Germinal center (tissue), 1 donor: ENCODE measurements around the gene SPSB4.

Experiments
- DNase-seq: peaks from one replicate; pipeline ENCODE4 v3.0.0; 2012; ENCODE audit warnings: mixed read lengths, low spot score

The SPSB4 gene

GRCh38 chr3:141152801-141153678 is 101.9 kb downstream of the SPSB4 start:
- no peak for DNase-seq

DNA sequence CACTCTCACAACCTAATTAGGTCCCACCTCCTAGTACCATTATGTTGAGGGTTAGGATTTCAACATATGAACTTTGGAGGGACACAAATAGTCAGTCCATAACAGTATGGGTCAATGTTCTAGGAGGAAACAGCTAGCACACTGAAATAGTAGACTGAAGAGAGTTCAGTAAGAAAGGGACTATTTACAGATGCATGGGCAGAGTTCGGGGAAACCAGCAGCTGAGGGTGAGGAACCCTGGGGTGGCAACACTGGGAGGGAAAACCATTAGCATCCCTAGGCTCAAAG is 102.5 kb downstream of the SPSB4 start:
- DNase-seq, result no peak

GRCh38 chr3:141164852-141165251 is 113.7 kb downstream of the SPSB4 start:
- no peak for DNase-seq

DNA sequence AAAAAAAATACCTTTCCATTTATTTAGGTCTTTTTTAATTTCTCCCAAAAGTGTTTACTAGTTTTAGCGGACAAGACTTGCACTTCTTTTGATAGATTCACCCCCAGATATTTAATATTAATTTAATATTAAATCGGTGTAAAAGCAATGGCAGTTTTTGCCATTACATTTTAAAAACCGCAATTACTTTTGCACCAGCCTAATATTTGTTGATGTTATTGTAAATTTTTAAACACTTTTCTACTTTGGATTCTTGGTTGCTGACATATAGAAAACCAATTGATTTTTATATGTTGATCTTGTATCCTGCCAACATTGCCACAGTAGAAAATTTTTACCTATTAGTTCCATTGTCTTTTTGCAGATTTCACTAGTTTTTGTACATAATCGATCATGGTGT is 116.5 kb downstream of the SPSB4 start:
- DNase-seq, result no peak

- no peak for DNase-seq
Measured at GRCh38 chr3:141170678-141171295, 119.6 kb downstream of the SPSB4 start.

DNA sequence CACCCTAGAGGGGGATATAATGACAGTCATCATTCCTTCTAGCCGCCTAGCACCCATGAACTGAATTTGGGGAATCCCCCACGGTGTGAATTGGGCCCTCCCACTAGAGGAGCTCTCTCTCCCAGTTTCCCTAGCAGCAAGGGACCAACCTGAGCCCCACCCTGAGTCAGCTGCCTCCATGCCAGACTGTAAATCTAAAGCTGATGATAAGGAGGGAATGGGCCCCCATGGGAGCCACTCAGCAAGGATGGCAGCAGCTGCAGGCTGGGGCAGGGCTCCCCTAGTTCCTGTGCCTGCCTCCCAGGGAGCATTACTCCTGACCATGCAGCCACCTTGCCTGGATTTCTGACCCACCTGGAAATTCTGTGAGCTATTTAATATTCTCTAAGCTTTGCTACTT is 123.5 kb downstream of the SPSB4 start:
- no peak for DNase-seq

DNA sequence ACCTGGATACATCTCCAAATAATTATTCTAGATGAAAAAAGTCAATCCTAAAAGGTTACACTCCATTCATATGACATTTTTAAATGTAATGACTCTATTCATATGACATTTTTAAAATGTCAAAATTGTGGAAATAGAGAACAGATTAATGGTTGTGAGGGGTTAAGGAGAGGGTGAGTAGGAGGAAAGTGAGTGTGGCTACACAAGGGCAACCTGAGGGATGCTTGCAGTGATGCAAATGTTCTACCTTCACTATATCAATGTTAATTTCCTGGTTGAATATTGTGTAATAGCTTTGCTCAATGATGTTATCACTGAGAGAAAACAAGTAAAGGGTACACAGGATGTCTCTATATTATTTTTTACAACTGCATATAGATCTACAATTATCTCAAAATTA is 125.6 kb downstream of the SPSB4 start:
- DNase-seq, result no peak

DNA sequence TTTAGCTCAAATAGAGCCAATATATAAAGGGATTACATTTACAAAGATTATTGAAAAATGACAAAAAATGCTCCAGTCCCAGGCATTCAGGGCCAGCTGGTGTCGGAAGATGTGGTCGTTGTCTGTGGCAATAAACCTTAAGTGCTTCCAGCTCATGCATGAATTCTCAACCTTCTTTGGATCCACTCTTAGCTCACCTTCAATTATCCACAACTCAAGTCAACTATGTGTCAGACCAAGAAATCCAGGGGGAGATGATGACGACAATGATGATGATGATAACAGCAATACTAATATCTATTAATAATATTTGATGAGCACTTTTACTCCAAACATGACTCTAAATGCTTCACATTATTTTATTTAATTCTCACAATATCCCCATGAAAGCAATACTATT is 126.9 kb downstream of the SPSB4 start:
- DNase-seq, result no peak

DNA sequence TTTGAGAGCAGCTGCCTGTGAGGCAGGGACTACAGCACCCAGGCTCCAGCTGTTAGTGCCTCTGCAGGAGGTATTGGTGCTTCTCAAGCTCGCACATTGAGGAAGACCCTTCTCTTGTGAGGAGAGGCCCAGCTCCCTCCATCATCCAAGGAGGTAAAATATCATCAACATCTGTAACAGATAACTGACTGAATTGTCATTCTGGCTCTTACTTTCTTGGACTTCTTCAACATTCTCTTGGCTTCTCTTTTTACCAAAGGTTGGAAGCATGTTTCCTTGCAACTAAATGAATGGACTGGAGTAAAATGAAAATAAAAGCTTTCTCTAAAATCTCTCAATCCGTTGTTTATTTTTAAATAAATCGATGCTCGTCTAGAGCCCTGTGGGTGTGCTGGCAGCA is 127.4 kb downstream of the SPSB4 start:
- DNase-seq, result no peak

DNA sequence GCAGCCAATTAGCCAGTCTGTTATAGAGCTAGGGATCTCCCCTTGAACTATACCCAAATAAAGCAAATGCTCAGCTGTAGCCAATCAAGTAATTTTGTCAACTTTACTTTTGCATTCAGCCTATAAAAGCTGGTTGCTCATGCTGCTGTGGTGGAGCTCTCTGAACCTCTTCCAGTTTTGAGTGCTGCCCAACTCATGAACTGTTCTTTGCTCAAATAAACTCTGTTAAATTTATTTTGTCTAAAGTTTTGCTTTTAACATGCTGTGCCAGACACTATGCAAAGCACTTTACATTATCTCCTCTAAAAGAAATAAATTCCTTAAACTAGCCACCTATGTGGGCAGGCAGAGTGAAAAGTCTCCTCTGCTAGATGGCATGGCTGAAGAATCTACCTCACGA is 128.8 kb downstream of the SPSB4 start:
- no peak for DNase-seq

- no peak for DNase-seq
Measured at GRCh38 chr3:141181196-141181595, 130.0 kb downstream of the SPSB4 start.

- DNase-seq, result no peak
Measured at GRCh38 chr3:141181819-141182218, 130.7 kb downstream of the SPSB4 start.

DNA sequence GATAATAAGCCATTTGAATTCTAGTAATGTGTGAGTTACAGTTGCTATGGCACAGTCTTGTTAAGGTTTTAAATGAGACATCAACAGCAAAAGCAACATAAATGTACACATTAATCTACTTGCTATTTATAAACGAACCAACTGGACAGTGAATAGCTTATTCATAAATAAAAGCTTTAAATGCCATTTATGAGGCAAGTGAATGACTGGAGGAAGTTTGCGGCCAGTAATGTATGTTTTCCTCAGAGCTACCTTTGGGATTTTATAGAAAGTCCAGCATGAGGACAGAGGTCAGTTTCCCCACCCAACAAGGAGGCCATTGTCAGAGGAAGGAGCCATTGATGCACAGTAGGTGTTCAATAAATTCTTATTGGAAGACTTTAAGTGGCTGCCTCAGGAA is 132.5 kb downstream of the SPSB4 start:
- DNase-seq, result no peak

- DNase-seq, result no peak
Measured at GRCh38 chr3:141184430-141184829, 133.3 kb downstream of the SPSB4 start.

- DNase-seq, result no peak
Measured at GRCh38 chr3:141191097-141191749, 140.1 kb downstream of the SPSB4 start.

GRCh38 chr3:141192345-141192744 is 141.2 kb downstream of the SPSB4 start:
- DNase-seq, result peak; percentile 76

DNA sequence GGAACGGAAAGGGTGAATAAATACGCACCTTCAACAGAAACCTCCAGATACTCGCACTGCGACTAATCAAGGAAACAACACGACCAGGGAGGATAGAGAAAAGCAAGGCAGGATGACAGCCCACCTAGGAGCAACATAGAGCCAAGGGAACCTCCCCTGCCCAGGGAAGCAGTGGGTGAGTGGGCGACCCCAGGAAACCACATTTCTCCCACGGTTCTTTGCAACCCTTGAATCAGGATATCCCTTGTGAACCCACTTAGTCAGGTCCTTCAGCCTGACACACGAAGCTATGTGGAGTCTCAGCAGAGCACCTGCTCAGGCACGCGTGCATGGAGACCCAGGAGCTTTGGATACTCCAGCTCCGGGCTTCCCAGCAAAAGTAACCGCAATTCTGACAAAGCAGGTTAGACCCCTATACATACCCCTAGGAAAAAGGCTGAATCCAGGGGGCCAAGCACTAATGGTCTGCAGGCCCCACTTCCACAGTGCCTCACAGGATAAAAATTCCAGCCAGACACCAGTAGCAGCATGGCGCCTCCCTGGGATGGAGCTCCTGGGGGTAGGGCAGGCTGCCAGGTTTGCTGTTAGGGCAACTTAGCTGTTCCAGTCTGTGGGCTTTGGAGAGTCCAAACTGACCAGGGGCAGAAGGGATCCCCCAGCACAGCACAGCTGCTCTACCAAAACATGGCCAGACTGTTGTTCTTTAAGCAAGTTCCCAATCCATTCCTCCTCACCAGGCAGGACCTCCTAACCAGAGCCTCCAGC is 142.1 kb downstream of the SPSB4 start:
- DNase-seq, result no peak
